ENCODE results near the gene WWOX. TPM values are rescaled to one million over a fixed set of nuclear protein-coding genes. Genes with fewer than 3 reads are reported as not detected.
A peak's percentile ranks its signal among the peaks of the same experiment; 100 is the strongest.

The WWOX gene
- polyA plus RNA-seq, 1 donor from 2014 or later = 25.6 TPM

- Histone ChIP-seq H3K4me3 (ENCODE audit: low read length) (no peak overlapping the region), H3K27me3 (ENCODE audit: insufficient read depth, low read depth, low read length) (no peaks in the 10 kb centered on the region), H3K36me3 (ENCODE audit: insufficient read depth, low read length) (no peaks in the 10 kb centered on the region), H3F3A (ENCODE audit: insufficient read depth, low read length, poor library complexity, severe bottlenecking) (no peaks in the 10 kb centered on the region), H4K20me1 (ENCODE audit: insufficient read depth) (no peaks in the 10 kb centered on the region), H3K9me2 (ENCODE audit: insufficient read depth, low read length) (no peaks in the 10 kb centered on the region), H2AFZ (ENCODE audit: low read depth, low read length) (no peak overlapping the region), H3K79me2 (replicated peaks; ENCODE audit: insufficient read depth, low read length) (no peaks in the 10 kb centered on the region), H3K9me3 (ENCODE audit: low read length) (no peaks in the 10 kb centered on the region), H3K27ac (ENCODE audit: low read length) (peak overlapping the region; percentile 55), H3K4me2 (ENCODE audit: low read length) (no peak overlapping the region), H3K9ac (ENCODE audit: low read length) (no peak overlapping the region)
- TF ChIP-seq POLR2AphosphoS5 (IDR thresholded peaks at IDR 0.05) = peak; percentile 32
- TF ChIP-seq SMC3 (conservative IDR thresholded peaks at IDR 0.05; ENCODE audit: poor library complexity) = no peak
- TF ChIP-seq TAF1 (IDR thresholded peaks at IDR 0.05; ENCODE audit: low read depth) = no peak
- TF ChIP-seq EP300 (conservative IDR thresholded peaks at IDR 0.05; ENCODE audit: poor library complexity, severe bottlenecking) = peak; percentile 76
- no peak for TF ChIP-seq MXI1 (conservative IDR thresholded peaks at IDR 0.05; ENCODE audit: poor library complexity, severe bottlenecking)
- no peak for TF ChIP-seq REST (IDR thresholded peaks at IDR 0.05; ENCODE audit: borderline replicate concordance)
- peak; percentile 29 for TF ChIP-seq RAD21 (conservative IDR thresholded peaks at IDR 0.05)
- TF ChIP-seq EZH2 (IDR thresholded peaks at IDR 0.05; ENCODE audit: borderline replicate concordance, insufficient read depth, low read length, poor library complexity, severe bottlenecking) = no peak
- TF ChIP-seq, protein P1, sequence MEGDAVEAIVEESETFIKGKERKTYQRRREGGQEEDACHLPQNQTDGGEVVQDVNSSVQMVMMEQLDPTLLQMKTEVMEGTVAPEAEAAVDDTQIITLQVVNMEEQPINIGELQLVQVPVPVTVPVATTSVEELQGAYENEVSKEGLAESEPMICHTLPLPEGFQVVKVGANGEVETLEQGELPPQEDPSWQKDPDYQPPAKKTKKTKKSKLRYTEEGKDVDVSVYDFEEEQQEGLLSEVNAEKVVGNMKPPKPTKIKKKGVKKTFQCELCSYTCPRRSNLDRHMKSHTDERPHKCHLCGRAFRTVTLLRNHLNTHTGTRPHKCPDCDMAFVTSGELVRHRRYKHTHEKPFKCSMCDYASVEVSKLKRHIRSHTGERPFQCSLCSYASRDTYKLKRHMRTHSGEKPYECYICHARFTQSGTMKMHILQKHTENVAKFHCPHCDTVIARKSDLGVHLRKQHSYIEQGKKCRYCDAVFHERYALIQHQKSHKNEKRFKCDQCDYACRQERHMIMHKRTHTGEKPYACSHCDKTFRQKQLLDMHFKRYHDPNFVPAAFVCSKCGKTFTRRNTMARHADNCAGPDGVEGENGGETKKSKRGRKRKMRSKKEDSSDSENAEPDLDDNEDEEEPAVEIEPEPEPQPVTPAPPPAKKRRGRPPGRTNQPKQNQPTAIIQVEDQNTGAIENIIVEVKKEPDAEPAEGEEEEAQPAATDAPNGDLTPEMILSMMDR (IDR thresholded peaks at IDR 0.05; ENCODE audit: poor library complexity, severe bottlenecking) = no peak
These were observed 1001.0 kb downstream of the WWOX start for GRCh38 chr16:79100447-79100846.

- no peaks in the 10 kb centered on the region for H3K27me3 ChIP-seq (ENCODE audit: insufficient read depth, low read depth, low read length)
- no peaks in the 10 kb centered on the region for H3K9me2 ChIP-seq (ENCODE audit: insufficient read depth, low read length)
- TF ChIP-seq TAF1 (IDR thresholded peaks at IDR 0.05; ENCODE audit: low read depth) (no peak), RAD21 (conservative IDR thresholded peaks at IDR 0.05) (no peak), MXI1 (conservative IDR thresholded peaks at IDR 0.05; ENCODE audit: poor library complexity, severe bottlenecking) (no peak), EP300 (conservative IDR thresholded peaks at IDR 0.05; ENCODE audit: poor library complexity, severe bottlenecking) (no peak), REST (IDR thresholded peaks at IDR 0.05; ENCODE audit: borderline replicate concordance) (no peak), EZH2 (IDR thresholded peaks at IDR 0.05; ENCODE audit: borderline replicate concordance, insufficient read depth, low read length, poor library complexity, severe bottlenecking) (no peak), SMC3 (conservative IDR thresholded peaks at IDR 0.05; ENCODE audit: poor library complexity) (no peak), POLR2AphosphoS5 (IDR thresholded peaks at IDR 0.05) (no peak)
- TF ChIP-seq, protein P1 (IDR thresholded peaks at IDR 0.05; ENCODE audit: poor library complexity, severe bottlenecking) = no peak
- H3K27ac ChIP-seq (ENCODE audit: low read length) = no peak overlapping the region
- H4K20me1 ChIP-seq (ENCODE audit: insufficient read depth) = no peaks in the 10 kb centered on the region
- H3K9me3 ChIP-seq (ENCODE audit: low read length) = no peaks in the 10 kb centered on the region
- H3F3A ChIP-seq (ENCODE audit: insufficient read depth, low read length, poor library complexity, severe bottlenecking) = no peaks in the 10 kb centered on the region
- no peak overlapping the region for H3K4me3 ChIP-seq (ENCODE audit: low read length)
- H3K4me2 ChIP-seq (ENCODE audit: low read length) = no peak overlapping the region
- H2AFZ ChIP-seq (ENCODE audit: low read depth, low read length) = no peak overlapping the region
- no peaks in the 10 kb centered on the region for H3K36me3 ChIP-seq (ENCODE audit: insufficient read depth, low read length)
- H3K79me2 ChIP-seq (replicated peaks; ENCODE audit: insufficient read depth, low read length) = no peaks in the 10 kb centered on the region
- no peak overlapping the region for H3K9ac ChIP-seq (ENCODE audit: low read length)
These were observed 1002.0 kb downstream of the WWOX start for GRCh38 chr16:79101491-79101890.

All from neural cell (in vitro differentiated cells).